ENCODE measurements around the gene BAIAP3.

BAIAP3 gene

DNA sequence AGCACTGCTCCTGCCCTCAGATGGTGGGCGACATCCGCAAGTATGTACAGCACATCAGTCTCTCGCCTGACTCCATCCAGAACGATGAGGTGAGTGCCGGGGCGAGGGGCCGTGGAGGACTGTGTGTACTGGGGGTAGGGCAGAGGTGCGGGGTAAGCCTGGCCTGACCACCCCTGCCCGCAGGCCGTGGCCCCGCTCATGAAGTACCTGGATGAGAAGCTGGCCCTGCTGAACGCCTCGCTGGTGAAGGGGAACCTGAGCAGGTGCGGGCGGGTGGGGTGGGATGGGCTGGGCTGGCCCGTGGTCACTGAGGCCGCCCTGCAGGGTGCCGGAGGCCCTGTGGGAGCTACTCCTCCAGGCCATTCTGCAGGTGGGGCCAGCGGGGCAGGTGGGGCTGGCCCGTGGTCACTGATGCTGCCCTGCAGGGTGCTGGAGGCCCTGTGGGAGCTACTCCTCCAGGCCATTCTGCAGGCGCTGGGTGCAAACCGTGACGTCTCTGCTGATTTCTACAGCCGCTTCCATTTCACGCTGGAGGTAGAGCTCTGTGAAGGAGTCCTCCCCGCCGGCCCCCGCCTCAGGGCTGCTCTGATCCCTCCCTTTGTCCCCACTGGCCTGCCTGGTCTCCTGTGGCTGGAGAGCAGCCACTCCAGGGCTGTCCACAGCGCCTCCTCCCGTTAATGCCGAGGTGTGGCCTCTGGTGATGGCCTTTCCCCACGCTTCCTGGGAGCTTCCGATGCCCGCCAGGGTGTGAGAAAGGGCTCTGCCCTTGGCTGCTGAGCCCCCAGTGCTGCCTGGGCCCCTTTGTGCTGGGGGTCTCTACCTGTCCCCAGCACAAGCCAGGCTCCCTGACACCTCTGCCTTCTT lies 13.2 kb downstream of the BAIAP3 start:
- H3K4me3 ChIP-seq (ENCODE audit: low read length): no peak overlapping the region
- DNase-seq (ENCODE audit: low read depth): no peak
- TF ChIP-seq CTCF (conservative IDR thresholded peaks at IDR 0.05; ENCODE audit: low read depth, low read length): peak; percentile 14

DNA sequence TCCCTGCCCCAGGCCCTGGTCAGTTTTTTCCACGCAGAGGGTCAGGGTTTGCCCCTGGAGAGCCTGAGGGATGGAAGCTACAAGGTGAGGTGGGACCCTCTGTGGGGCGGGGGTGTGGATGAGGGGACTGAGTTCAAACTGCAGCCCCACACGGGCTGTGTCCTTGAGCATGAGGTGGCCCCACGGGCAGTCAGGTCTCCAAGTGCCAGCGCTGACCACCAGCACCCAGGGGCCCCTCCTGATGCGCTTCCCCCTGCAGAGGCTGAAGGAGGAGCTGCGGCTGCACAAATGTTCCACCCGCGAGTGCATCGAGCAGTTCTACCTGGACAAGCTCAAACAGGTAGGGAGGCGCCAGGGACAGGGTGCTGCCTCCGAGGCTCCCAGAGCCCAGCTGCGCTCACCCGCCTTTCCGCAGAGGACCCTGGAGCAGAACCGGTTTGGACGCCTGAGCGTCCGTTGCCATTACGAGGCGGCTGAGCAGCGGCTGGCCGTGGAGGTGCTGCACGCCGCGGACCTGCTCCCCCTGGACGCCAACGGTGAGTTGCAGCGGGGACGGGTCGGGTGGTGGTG lies 13.9 kb downstream of the BAIAP3 start:
- DNase-seq (ENCODE audit: low read depth): no peak
- TF ChIP-seq CTCF (conservative IDR thresholded peaks at IDR 0.05; ENCODE audit: low read depth, low read length): no peak
- H3K4me3 ChIP-seq (ENCODE audit: low read length): no peak overlapping the region

GRCh38 chr16:1347962-1348361 lies 14.5 kb downstream of the BAIAP3 start:
- TF ChIP-seq CTCF (conservative IDR thresholded peaks at IDR 0.05; ENCODE audit: low read depth, low read length): no peak
- DNase-seq (ENCODE audit: low read depth): no peak
- no peak overlapping the region for H3K4me3 ChIP-seq (ENCODE audit: low read length)

GRCh38 chr16:1348441-1348840 lies 15.0 kb downstream of the BAIAP3 start:
- no peak for DNase-seq (ENCODE audit: low read depth)
- no peak for TF ChIP-seq CTCF (conservative IDR thresholded peaks at IDR 0.05; ENCODE audit: low read depth, low read length)
- H3K4me3 ChIP-seq (ENCODE audit: low read length): no peak overlapping the region

GRCh38 chr16:1348926-1349325 lies 15.5 kb downstream of the BAIAP3 start:
- TF ChIP-seq CTCF (conservative IDR thresholded peaks at IDR 0.05; ENCODE audit: low read depth, low read length): no peak
- no peak for DNase-seq (ENCODE audit: low read depth)
- H3K4me3 ChIP-seq (ENCODE audit: low read length): no peak overlapping the region

DNA sequence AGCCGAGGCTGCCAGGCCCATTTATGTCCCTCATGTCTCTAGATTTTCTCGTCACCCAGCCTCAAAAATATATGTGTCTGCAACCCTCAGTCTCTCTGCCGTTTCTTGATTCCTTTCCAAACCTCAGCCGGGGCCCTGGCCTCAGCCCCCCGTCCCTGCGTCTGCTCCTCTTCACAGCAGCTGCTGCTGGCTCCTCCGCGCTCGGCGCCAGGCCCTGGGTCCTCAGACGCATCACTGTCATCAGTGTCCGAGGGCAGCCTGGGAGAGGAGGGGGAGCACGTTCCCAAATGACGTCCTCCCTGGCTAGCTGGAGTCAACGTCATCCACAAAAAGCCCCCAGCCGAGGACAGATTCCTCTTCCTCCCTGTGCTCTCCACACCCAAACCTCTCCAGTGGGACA lies 15.9 kb downstream of the BAIAP3 start:
- TF ChIP-seq CTCF (conservative IDR thresholded peaks at IDR 0.05; ENCODE audit: low read depth, low read length): no peak
- H3K4me3 ChIP-seq (ENCODE audit: low read length): no peak overlapping the region
- no peak for DNase-seq (ENCODE audit: low read depth)

DNA sequence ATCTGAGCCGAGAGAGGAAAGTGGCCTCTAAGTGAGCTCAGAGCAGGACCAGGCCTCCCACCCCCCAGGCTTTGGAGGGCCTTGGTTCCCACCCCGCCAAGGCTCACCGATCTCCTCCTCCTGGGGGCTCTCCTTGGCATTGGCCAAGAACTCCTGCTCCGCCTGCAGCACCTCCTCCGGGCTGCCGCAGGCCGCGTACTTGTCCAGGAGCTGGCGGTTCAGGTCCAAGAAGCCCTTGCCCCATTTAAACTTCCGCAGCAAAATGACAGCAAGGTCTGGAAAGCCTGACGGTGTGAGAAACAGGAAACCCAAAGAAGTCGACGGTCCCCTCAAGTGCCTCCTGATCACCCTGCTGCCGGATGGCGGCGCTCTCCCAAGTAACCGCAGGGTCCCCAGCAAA lies 16.5 kb downstream of the BAIAP3 start:
- no peak for TF ChIP-seq CTCF (conservative IDR thresholded peaks at IDR 0.05; ENCODE audit: low read depth, low read length)
- DNase-seq (ENCODE audit: low read depth): no peak
- no peak overlapping the region for H3K4me3 ChIP-seq (ENCODE audit: low read length)
